Epithelial cell of proximal tubule (primary cell): ENCODE data around the gene KRTAP10-8. TPM values are rescaled to one million over a fixed set of nuclear protein-coding genes. Genes with fewer than 3 reads are reported as not detected.
"Not testable (repeated sequence)": the region's sequence is repeated elsewhere in the genome, so short reads cannot be mapped to it uniquely, and the experiment has no call there.

Source experiments
- DNase-seq: peaks from one replicate; pipeline ENCODE4 v3.0.0-alpha.2; 2011; ENCODE audit warnings: low read depth
- H3K4me3 ChIP-seq: 2 replicates; pipeline ENCODE4 v1.5.1; 2011; ENCODE audit warnings: low read depth, mild to moderate bottlenecking, low read length
- CTCF ChIP-seq: conservative IDR thresholded peaks from 2 replicates; pipeline ENCODE4 v1.5.1; 2012; ENCODE audit warnings: low read depth, mild to moderate bottlenecking, low read length
- total RNA-seq: library from RNA; depleted of rRNA; stranded (reverse); fragments of >200 nt; gene quantifications from 2 replicates; pipeline ENCODE4 v1.2.3, GENCODE V29; 2015

KRTAP10-8 gene
- total RNA-seq, 1 donor from 2014 or later = not detected

- H3K4me3 ChIP-seq = no peak overlapping the region
- no peak for DNase-seq
- no peak for TF ChIP-seq CTCF
These were observed 14.4 kb downstream of the KRTAP10-8 start for GRCh38 chr21:44626262-44626661.

- H3K4me3 ChIP-seq = no peak within 1 kb of the TSS
- TF ChIP-seq CTCF = no peak
- no peak for DNase-seq
These were observed 14.8 kb downstream of the KRTAP10-8 start, which contains the start of gene KRTAP10-9 for GRCh38 chr21:44626673-44627143. Gene KRTAP10-9, plus strand, starts transcription at chr21:44627093. Its CDS starts 79 bp downstream, at chr21:44627172.

- not testable (repeated sequence) for DNase-seq, H3K4me3 ChIP-seq
These were observed 15.4 kb downstream of the KRTAP10-8 start for GRCh38 chr21:44627181-44627822.

GRCh38 chr21:44627831-44628233 lies 16.0 kb downstream of the KRTAP10-8 start:
- not testable (repeated sequence) for H3K4me3 ChIP-seq, DNase-seq

- DNase-seq = no peak
- no peak overlapping the region for H3K4me3 ChIP-seq
- TF ChIP-seq CTCF = no peak
These were observed 17.0 kb downstream of the KRTAP10-8 start for GRCh38 chr21:44628707-44629391.

GRCh38 chr21:44630440-44630839 lies 18.6 kb downstream of the KRTAP10-8 start:
- no peak for DNase-seq
- TF ChIP-seq CTCF = no peak
- H3K4me3 ChIP-seq = no peak overlapping the region

GRCh38 chr21:44632067-44632466 lies 20.2 kb downstream of the KRTAP10-8 start:
- no peak overlapping the region for H3K4me3 ChIP-seq
- no peak for TF ChIP-seq CTCF
- DNase-seq = no peak
